K562 (cell line): ENCODE data around the gene PARP4.

Experiments used
- CTCF ChIP-seq, 3 experiments: IDR thresholded peaks in 2 of 3; conservative IDR thresholded peaks in 1 of 3; 2 replicates each; pipeline ENCODE4 v1.5.1; 2011 to 2012; ENCODE audit warnings: low read length in 3 of 3, mild to moderate bottlenecking in 3 of 3, control low read depth in 2 of 3, improper control_type of control experiment in 1 of 3, inconsistent platforms in 1 of 3, low read depth in 1 of 3, mixed read lengths in 1 of 3, moderate library complexity in 1 of 3; ENCODE audit not compliant: insufficient read depth in 2 of 3
- FOXK2 ChIP-seq, 2 experiments: fragments of 450-650 bp; IDR thresholded peaks in 1 of 2; conservative IDR thresholded peaks in 1 of 2; 2 replicates each; pipeline ENCODE4 v1.6.1; 2016; ENCODE audit warnings: low read depth in 2 of 2, mild to moderate bottlenecking in 1 of 2
- LARP7 ChIP-seq: fragments of 450-650 bp; IDR thresholded peaks from 2 replicates; pipeline ENCODE4 v1.6.1; 2016
- MAZ ChIP-seq, 2 experiments: fragments of 450-650 bp in 1 of 2; sonication (generic) in 1 of 2; formaldehyde crosslinking; IDR thresholded peaks in 1 of 2; conservative IDR thresholded peaks in 1 of 2; 2 replicates each; pipeline versions ENCODE4 v1.4.0 to v1.5.0; 2020; ENCODE audit warnings: mild to moderate bottlenecking in 1 of 2, missing genetic modification reagents in 1 of 2
- SAFB2 ChIP-seq: fragments of 200-400 bp; formaldehyde crosslinking; IDR thresholded peaks from 2 replicates; pipeline ENCODE4 v1.6.1; 2018; ENCODE audit warnings: borderline replicate concordance, low read length, low read depth, moderate library complexity; ENCODE audit not compliant: severe bottlenecking
- ZNF75A ChIP-seq: fragments of 450-650 bp; formaldehyde crosslinking; IDR thresholded peaks from 2 replicates; pipeline ENCODE4 v1.4.0; 2020; ENCODE audit warnings: mild to moderate bottlenecking

DNA sequence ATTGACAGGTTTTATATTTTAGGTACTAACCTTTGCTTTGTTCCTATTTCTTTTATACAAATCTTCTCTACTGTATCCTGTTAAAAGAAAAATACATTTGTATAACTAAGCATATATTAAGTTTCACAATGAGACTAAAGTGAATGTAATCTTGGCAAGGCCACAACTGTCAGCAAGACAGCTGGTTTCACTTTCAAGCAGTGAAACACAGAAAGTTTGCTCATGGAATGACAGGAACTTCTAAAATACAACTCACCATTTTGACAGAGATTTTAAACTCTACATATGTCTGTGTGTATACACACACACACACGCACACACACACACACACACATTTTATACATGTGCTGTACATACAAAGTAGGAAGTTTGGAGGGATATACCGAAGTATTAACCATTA, 53.3 kb downstream of the PARP4 start:
- no peak for TF ChIP-seq FOXK2 (conservative IDR thresholded peaks at IDR 0.05 in 1 of 2, IDR thresholded peaks at IDR 0.05 in 1 of 2; ENCODE audit: low read depth in 2 of 2)
- no peak for TF ChIP-seq CTCF (IDR thresholded peaks at IDR 0.05 in 2 of 3, conservative IDR thresholded peaks at IDR 0.05 in 1 of 3; ENCODE audit: insufficient read depth in 2 of 3, low read depth in 1 of 3, low read length in 3 of 3)
- TF ChIP-seq SAFB2, result no peak
- no peak for TF ChIP-seq MAZ (CRISPR knock-in tag; conservative IDR thresholded peaks at IDR 0.05 in 1 of 2, IDR thresholded peaks at IDR 0.05 in 1 of 2)
- no peak for TF ChIP-seq ZNF75A (CRISPR knock-in tag)
- TF ChIP-seq LARP7, result no peak
